A673 (cell line): ENCODE data around the gene TMEM54. TPM values are rescaled to one million over a fixed set of nuclear protein-coding genes. Genes with fewer than 3 reads are reported as not detected.
A peak's percentile ranks its signal among the peaks of the same experiment; 100 is the strongest.

Experiments
- BruUV-seq: library from RNA; stranded (reverse); fragments of 400-500 nt; replicated peaks from 2 replicates; lab custom pipeline; 2021; lab: Mats Ljungman, UMichigan
- CTCF ChIA-PET: fragments of 300-600 bp; sonication (Branson Sonifier 250); formaldehyde crosslinking; loops from one replicate; lab custom pipeline; 2022; ENCODE audit warnings: antibody characterized with exemption; lab: Charles Lee
- POLR2A ChIA-PET: fragments of 300-600 bp; sonication (Branson Sonifier 250); formaldehyde crosslinking; loops from one replicate; lab custom pipeline; 2022; ENCODE audit warnings: antibody characterized with exemption; ENCODE audit not compliant: low non-redundant PET; lab: Charles Lee
- DNase-seq: peaks from one replicate; pipeline ENCODE4 v3.0.0-alpha.2; 2015; ENCODE audit warnings: low spot score
- H3K27ac ChIP-seq: fragments of 200-600 bp; sonication (generic); 2 replicates; pipeline ENCODE4 v1.5.1; 2016; ENCODE audit warnings: mixed run types, low read depth, mild to moderate bottlenecking, mixed read lengths, antibody characterized with exemption, low read length; ENCODE audit not compliant: poor library complexity, severe bottlenecking
- H3K27me3 ChIP-seq: fragments of 200-600 bp; sonication (generic); replicated peaks from 2 replicates; pipeline ENCODE4 v1.6.1; 2017; ENCODE audit warnings: mixed run types, low read depth, mild to moderate bottlenecking, mixed read lengths, antibody characterized with exemption, low read length; ENCODE audit not compliant: insufficient read depth, poor library complexity
- H3K36me3 ChIP-seq: fragments of 200-600 bp; sonication (generic); 2 replicates; pipeline ENCODE4 v1.6.1; 2016; ENCODE audit warnings: mixed run types, mild to moderate bottlenecking, mixed read lengths, antibody characterized with exemption, low read length; ENCODE audit not compliant: insufficient read depth, poor library complexity, severe bottlenecking
- H3K4me1 ChIP-seq: fragments of 200-600 bp; sonication (generic); 2 replicates; pipeline ENCODE4 v1.6.1; 2017; ENCODE audit warnings: mixed run types, mild to moderate bottlenecking, mixed read lengths, antibody characterized with exemption, low read length; ENCODE audit not compliant: insufficient read depth, poor library complexity, severe bottlenecking
- H3K4me3 ChIP-seq: fragments of 200-600 bp; sonication (generic); 2 replicates; pipeline ENCODE4 v1.5.1; 2016; ENCODE audit warnings: low read depth, mixed run types, mild to moderate bottlenecking, mixed read lengths, low read length; ENCODE audit not compliant: poor library complexity, severe bottlenecking
- H3K9me3 ChIP-seq: fragments of 200-600 bp; sonication (generic); 2 replicates; pipeline ENCODE4 v1.6.1; 2016; ENCODE audit warnings: mixed run types, low read depth, mild to moderate bottlenecking, mixed read lengths, antibody characterized with exemption, low read length; ENCODE audit not compliant: poor library complexity, severe bottlenecking
- CTCF ChIP-seq: fragments of 300-800, 200-600 bp; sonication (generic); conservative IDR thresholded peaks from 2 replicates; pipeline ENCODE4 v1.5.1; 2017; ENCODE audit warnings: low read depth, mild to moderate bottlenecking, antibody characterized with exemption, low read length, moderate library complexity, mixed read lengths
- EZH2 ChIP-seq: fragments of 200-600 bp; sonication (generic); IDR thresholded peaks from 2 replicates; pipeline ENCODE4 v1.6.1; 2017; ENCODE audit warnings: borderline replicate concordance, low read depth, mild to moderate bottlenecking, mixed read lengths, antibody characterized with exemption, low read length; ENCODE audit not compliant: poor library complexity, severe bottlenecking
- intact Hi-C: fragments of 100-400 bp; cut with micrococcal nuclease; formaldehyde crosslinking; loops from one replicate; pipeline ENCODE4 v1.10.0; 2022; ENCODE audit not compliant: unreplicated experiment
- total RNA-seq: library from RNA; stranded (reverse); gene quantifications from 2 replicates; pipeline ENCODE4 v1.2.3, GENCODE V29; 2021

TMEM54 gene
- total RNA-seq, 1 experiment from 2014 or later = 3.2 TPM

- POLR2A ChIA-PET = no interaction called here
Observed at GRCh38 chr1:32934535-32934934, 33.3 kb upstream of the TMEM54 start.

GRCh38 chr1:32933742-32934322 lies 32.6 kb upstream of the TMEM54 start:
- H3K27ac ChIP-seq = no peak overlapping the region
- peak; percentile 24 for DNase-seq
- no peak overlapping the region for H3K4me3 ChIP-seq
- peaks cover 8% of the 10 kb centered on the region for H3K36me3 ChIP-seq
- no peaks in the 10 kb centered on the region for H3K27me3 ChIP-seq
- no peaks in the 10 kb centered on the region for H3K4me1 ChIP-seq
- ChIA-PET POLR2A (no interaction called here), CTCF (interaction anchor here (1.0 to 1.7 kb wide), 3 partner anchors 73 to 154 kb away, joined by 3 to 18 read pairs (median 4); no protein-coding TSS in a partner anchor)
- no peaks in the 10 kb centered on the region for H3K9me3 ChIP-seq
- intact Hi-C loops = loop anchor here (1.0 to 5.0 kb wide), 4 partner anchors 33 to 153 kb away; partner anchors contain the start of gene TMEM54
- no TSS peak for BruUV-seq
- TF ChIP-seq EZH2 (no peak), CTCF (no peak)

More at GRCh38 chr1:32934535-32934934, 33.3 kb upstream of the TMEM54 start:
- no peaks in the 10 kb centered on the region for H3K9me3 ChIP-seq
- H3K36me3 ChIP-seq = peaks cover 8% of the 10 kb centered on the region
- no peaks in the 10 kb centered on the region for H3K27me3 ChIP-seq
- intact Hi-C loops = loop anchor here (5.0 kb wide), 1 partner anchor 153 kb away; no protein-coding TSS in a partner anchor
- TF ChIP-seq CTCF (no peak), EZH2 (no peak)
- no peaks in the 10 kb centered on the region for H3K4me1 ChIP-seq
- no TSS peak for BruUV-seq
- H3K4me3 ChIP-seq = no peak overlapping the region
- CTCF ChIA-PET = interaction anchor here (1.7 kb wide), 1 partner anchor 73 kb away, joined by 18 read pairs; no protein-coding TSS in a partner anchor
- no peak for DNase-seq
- H3K27ac ChIP-seq = no peak overlapping the region

- no peak for TF ChIP-seq EZH2
- no peak for TF ChIP-seq CTCF
- Histone ChIP-seq H3K36me3 (peaks cover 4% of the 10 kb centered on the region), H3K27ac (no peak overlapping the region), H3K9me3 (no peaks in the 10 kb centered on the region), H3K4me3 (no peak overlapping the region), H3K4me1 (no peaks in the 10 kb centered on the region), H3K27me3 (no peaks in the 10 kb centered on the region)
- ChIA-PET CTCF (no interaction called here), POLR2A (interaction anchor here (0.6 kb wide), 1 partner anchor 21 kb away, joined by 4 read pairs; no protein-coding TSS in a partner anchor)
- DNase-seq = no peak
- no TSS peak for BruUV-seq
- intact Hi-C loops = loop anchor here (2.0 to 5.0 kb wide), 3 partner anchors 31 to 156 kb away; partner anchors contain the start of gene TMEM54
Observed at GRCh38 chr1:32931760-32932159, 30.6 kb upstream of the TMEM54 start.
